SKM-1 treated with dmso at 0.1 percent for 144 hours (cell line): Measurements from ENCODE around the gene HM13.
"Not testable (repeated sequence)": the region's sequence is repeated elsewhere in the genome, so short reads cannot be mapped to it uniquely, and the experiment has no call there.

Experiments
- DNase-seq: peaks from one replicate; lab custom pipeline; 2025; ENCODE audit not compliant: unreplicated experiment; lab: John Stamatoyannopoulos, UW

HM13 gene

DNA sequence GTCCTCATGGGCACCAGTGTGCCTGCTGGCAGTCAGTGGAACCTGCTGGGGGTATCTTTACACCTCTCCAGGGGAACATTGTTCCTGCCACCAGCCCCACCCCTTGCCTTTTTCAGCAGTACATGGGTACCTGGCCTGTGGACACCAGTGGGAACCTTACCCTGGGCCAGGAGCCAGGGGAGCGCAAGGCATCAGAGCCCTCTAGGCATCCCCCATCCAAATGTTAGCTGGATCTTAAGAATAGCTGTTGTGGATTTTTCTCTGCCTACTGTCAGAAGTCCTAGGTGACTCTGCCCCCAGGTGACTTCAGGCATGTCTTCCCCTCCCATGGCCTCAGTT, 52.0 kb downstream of the HM13 start:
- DNase-seq = no peak

DNA sequence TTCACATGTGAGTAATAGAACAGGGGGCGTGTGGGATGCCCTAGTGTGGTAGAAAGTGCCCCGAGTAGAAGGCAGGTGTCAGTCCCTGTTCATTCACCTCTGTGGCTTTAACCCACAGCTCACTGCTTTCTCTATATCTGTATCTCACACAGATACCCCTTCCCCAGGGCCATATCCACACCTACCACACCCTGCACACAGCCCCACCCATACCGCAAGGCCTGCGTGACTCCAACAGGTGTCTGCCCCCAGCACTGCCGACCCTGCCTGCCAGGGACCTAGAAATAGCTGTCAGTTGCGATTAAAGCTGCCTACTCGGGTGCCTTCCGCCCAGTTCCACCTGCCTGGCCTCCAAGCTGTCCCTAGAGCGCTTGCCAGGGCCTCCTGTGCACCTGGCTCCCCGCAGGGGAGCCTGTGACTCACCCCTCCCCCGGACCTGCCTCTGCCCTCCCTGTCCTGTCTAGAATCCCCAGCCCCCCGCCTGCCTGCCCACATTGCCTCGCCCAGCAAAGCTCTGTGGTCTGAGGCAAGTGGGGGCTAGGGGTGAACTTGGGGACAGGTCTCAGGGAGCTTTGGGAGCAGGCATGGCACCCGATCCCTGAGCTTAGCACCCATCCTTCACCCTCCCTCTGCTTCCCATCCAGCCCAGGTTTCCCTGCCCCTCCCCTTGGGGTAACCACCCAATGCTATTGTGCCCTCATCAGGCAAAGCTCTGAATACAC, 52.6 kb downstream of the HM13 start:
- no peak for DNase-seq

DNA sequence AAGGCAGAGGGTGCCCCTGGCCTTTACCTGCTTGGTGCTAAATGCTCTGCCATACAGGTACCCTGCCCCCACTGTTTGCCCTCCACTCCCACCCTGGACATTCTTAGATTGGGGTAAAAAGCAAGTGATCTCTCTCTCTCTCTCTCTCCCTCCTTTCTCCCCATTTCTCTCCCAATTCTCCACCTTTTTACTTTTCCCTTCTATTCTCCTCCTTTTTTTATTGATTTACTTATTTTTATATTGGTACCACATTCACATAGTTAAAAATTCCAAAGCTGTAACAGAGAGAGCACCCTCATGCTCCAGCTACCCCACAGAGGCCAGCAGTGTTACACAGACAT, 53.1 kb downstream of the HM13 start:
- DNase-seq = no peak

DNA sequence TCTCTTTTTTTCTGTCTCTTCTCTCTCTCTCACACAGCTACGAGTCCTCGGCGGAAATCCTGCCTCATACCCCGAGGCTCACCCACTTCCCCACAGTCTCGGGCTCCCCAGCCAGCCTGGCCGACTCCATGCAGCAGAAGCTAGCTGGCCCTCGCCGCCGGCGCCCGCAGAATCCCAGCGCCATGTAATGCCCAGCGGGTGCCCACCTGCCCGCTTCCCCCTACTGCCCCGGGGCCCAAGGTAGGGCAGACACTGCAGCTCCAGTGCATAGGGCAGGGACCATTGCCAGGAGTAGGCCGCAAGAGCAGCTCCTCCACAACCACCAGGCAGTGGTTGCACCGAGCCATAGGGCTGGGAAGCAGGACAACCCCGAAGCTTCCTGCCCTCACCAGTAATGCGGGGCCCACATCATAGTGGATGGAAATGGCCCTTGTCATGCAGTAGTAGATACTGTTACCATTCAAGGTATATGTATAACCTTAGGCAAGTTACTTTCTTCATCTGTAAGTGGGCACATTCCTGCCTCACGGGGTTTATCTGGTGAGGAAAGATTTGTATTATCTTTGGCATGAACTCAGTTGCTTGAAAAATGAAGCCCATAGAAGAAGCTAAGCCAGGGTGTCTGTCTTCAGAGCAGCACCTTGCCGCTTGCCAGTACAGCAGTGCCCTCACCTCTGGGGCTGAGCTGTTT, 53.9 kb downstream of the HM13 start:
- no peak for DNase-seq

DNA sequence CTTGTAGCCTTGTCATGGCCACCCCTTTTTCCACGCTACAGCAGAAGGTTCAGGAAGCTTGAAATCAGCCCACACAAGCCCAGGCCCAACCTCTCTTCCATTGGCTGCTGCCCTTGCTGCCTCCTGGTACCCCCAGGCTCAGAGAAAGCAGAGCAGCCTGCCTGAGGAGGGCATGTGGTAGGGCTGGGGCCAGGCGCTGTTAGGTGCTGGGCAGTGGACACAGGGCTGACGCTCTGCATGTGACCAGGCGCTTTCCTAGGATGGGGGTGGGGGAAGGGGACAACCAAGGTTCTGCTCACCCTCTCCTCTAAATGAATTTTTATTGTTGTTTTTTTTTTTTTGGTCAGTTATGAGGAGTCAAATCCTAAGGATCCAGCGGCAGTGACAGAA, 54.5 kb downstream of the HM13 start:
- no peak for DNase-seq

DNA sequence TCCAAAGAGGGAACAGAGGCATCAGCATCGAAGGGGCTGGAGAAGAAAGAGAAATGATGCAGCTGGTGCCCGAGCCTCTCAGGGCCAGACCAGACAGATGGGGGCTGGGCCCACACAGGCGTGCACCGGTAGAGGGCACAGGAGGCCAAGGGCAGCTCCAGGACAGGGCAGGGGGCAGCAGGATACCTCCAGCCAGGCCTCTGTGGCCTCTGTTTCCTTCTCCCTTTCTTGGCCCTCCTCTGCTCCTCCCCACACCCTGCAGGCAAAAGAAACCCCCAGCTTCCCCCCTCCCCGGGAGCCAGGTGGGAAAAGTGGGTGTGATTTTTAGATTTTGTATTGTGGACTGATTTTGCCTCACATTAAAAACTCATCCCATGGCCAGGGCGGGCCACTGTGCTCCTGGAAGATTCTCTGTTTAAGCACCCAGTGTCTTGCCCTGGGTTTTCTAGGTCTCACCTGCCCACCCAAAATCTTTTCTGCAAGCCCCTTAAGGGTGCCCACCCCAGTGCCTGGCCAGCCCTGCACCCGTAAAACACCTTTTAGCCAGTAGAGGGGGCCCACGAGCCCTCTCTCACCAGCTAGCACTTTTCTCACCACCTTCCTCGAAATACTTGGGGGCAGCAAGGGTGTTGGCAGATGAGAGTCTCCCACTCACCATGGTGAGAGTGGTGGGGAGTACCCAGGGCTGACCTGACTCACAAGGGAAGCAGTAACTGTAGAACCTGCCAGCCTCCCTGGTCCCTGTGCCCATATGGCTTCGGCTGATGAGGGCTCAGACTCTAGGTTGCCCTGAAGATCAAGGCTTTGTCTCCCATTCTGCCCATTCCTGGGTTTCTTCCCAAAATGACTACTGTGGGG, 55.1 kb downstream of the HM13 start:
- DNase-seq = no peak

DNA sequence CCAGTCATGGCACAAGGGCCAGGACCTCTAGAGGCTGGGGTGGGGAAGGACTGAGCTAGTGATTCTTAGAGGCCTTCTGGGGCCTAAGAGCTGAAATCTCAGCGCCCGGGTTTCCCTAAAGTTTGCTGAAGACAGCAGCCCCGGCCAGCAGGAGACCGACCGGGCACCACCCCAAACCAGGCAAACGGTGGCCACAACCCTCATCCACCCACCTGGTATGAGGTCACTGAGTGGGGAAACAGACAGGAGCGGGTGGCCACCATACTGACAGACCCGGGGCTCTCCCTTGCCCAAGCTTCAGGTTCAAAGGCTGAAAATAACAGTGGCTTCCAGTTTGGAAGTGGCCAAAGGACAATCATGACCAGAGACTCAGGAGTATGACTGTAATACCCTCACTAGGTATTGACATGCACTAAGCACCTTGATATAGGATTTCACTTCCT, 55.8 kb downstream of the HM13 start:
- no peak for DNase-seq

DNA sequence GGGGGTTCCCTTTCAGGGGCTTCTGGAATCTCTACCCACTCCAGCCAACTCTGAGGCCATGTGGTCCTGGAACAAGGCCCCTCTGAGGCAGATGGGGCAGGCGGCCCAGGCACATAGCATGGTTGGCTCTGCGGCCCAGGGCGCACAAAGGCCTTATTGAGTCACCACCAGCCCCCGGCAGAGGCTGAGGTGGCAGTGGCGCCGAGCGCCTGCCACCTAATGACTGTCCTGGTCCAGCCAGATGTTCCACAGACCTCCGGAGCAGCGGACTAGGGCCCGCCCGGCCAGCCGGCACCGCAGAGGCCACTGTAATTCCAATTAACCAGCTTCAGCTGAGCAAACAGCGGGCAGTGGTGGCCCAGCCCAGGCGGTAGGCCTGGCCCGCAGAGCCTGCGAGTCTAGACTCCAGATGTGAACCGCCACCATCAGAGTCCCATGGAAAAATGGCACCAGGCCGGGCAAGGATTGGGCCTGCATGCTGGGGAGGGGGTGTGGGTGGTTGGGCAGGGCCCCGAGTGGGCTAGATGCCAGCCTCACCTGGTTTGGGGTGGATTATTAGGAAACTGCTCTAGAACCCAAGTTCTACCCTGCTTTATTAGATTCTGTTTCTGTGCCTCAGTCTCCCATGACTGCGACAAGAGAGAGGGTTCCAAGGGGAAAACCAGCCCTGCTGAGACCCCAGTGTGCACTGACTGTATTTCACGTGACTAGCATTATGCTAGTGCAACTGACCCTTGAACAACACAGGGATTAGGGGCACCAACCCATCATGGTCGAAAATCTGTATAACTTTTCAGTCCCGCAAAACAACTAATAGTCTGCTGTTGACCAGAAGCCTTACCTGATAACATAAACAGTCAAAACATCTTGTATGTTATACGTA, 56.7 kb downstream of the HM13 start:
- DNase-seq = no peak

DNA sequence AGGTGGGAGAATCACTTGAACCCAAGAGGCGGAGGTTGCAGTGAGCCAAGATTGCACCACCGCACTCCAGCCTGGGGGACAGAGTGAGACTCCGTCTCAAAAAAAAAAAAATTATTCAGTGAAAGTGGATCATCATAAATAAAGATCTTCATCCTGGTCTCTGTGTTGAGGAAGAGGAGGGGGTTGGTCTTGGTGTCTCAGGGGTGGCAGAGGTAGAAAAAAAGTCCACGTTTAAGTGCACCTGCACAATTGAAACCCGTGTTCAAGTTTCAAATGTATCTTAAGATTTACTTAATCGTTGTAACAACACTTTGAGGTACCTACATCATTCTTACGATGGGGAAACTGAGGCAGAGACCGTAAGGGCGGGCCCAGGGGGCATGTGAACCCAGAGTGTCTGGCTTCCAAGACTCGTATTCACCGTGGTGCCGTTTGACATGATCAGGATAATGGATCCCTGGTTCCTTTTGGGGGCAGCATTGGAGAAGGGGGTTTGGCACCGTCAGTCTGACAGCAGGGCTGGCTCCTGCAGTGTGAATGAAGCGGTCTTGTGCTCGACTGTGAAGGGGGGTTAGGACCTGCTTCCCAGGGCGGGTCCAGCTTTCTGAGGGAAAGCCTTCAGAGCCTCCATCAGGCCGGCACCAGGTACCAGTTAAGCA, 57.9 kb downstream of the HM13 start:
- DNase-seq = no peak

DNA sequence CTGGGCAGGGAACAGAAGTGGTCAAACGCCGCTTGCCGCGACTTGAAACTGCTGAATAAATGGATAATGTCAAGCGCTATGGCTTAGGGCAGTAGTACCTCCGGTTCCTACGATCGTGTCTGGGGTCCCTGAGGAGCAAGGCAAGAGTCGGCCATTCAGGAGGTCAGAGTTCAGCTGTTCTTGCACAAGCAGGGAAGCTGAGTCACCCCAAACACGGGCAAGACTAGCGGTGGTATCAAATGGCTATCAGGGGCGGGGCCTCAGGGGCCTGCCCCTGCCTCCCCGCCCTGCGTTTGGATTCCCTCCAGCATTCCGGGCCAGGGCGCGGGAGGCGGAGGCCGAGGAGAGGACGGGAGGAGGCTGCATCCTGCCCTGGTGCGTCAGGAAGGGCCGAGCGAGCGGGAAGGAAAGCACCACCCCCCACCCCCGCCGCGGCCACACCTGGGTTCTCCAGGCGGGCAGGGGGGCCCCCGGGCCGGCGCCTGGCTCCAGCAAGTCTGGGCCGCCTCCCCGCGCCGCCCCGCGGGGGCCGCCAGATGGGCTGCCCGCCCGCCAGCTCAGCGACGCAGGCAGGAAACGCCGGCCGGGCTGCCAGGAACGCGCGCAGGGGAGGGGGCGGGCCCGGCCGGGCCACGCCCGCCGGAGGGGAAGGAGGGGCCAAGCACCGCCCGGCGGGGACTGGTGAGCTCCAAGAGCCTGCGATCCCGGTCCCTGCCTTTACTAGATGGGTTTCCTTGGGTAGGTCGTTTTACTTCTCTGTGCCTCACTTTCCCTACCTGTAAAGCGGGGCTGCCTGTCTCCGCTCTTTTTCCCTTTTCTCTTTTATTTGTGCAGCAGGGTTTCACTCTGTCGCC, 58.7 kb downstream of the HM13 start:
- peak; percentile 88 for DNase-seq

DNA sequence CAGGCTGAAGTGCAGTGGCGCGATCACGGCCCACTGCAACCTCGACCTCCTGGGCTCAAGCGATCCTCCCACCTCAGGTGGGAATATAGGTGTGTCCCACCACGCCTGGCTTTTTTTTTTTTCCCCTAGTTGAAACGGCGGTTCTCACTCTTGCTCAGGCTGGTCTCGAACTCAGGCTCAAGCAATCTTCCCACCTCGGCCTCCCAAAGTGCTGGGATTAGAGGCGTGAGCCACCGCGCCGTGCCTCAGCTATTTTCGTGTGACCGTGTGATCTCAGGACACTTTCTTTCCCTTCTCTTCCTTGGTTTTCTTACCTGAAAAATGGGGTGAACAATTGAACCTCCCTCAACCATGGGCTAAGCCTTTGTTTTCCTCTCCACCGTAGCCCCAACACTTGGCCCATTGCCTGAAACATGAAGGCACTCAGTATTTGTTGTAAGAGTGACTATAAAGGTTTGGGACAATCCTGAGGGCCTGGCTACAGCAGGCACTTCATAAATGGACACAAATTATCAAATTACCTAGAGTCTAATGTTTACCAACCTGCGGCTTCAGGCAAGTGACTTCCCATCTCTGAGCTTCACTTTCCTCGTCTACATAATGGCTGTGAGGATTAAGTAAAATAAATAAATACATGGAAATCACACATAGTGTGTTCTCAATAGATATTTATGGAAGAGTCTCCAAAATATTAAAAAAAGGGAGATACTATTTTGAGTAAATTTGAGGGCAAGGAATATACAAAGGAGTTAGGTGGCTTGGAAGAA, 59.5 kb downstream of the HM13 start:
- no peak for DNase-seq

DNA sequence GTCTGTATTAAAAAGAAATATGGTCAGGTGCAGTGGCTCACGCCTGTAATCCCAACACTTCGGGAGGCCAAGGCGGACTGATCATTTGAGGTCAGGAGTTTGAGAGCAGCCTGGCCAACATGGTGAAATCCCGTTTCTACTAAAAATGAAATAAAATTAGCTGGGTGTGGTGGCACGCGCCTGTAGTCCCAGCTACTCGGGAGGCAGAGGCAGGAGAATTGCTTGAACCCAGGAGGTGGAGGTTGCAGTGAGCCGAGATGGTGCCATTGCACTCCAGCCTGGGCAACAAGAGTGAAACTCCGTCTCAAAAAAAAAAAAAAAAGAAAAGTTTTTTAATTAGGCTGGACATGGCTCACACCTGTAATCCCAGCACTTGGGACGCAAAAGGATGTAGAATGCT, 60.7 kb downstream of the HM13 start:
- not testable (repeated sequence) for DNase-seq

DNA sequence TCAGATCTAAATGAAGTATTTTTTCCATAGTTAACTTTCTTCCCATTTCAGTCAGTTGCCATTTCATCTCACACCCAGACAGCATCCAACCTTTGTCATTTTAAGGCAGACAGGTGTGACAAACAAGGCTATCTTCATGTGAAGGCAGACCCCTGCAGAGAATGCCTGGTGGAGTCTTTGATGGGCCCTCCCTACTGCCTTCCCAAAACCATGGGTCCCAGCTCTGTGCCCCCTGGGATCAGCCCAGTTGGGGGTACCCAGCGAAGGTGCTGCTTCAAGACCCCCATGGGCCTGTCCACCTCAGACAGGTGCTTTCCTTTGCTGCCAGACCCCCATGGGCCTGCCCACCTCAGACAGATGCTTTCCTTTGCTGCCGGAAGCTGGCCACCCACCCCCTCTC, 62.5 kb downstream of the HM13 start:
- no peak for DNase-seq

DNA sequence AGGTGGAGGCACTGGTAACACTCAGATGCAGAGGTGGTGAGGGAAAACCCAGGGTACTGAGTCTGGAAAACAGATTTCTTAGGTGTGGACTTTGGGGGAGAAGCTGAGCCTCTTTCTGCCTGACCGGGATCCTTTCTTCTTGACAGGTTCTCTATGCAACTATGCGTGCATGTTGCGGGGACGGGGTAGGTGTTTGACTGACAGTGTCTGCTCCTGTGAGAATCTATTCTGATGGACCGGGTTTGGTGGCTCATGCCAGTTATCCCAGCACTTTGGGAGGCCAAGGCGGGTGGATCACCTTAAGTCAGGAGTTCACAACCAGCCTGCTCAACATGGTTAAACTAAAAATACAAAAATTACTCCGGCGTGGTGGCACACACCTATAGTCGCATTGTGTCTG, 63.0 kb downstream of the HM13 start:
- DNase-seq = no peak

DNA sequence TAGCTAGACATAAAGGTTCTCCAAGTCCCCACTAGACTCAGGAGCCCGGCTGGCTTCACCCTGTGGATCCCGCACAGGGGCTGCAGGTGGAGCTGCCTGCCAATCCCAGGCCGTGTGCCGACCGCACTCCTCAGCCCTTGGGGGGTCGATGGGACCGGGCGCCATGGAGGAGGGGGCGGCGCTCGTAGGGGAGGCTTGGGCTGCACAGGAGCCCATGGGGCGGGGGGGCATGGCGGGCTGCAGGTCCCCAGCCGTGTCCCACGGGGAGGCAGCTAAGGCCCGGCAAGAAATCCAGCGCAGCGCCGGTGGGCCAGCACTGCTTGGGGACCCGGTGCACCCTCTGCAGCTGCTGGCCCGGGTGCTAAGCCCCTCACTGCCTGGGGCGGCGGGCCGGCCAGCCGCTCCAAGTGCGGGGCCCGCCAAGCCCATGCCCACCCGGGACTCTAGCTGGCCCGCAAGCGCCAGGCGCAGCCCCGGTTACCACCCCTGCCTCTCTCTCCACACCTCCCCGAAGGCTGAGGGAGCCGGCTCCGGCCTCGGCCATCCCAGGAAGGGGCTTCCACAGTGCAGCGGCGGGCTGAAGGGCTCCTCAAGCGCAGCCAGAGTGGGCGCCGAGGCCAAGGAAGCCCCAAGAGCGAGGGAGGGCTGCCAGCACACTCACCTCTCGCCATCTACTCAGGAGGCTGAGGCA, 64.4 kb downstream of the HM13 start:
- no peak for DNase-seq

DNA sequence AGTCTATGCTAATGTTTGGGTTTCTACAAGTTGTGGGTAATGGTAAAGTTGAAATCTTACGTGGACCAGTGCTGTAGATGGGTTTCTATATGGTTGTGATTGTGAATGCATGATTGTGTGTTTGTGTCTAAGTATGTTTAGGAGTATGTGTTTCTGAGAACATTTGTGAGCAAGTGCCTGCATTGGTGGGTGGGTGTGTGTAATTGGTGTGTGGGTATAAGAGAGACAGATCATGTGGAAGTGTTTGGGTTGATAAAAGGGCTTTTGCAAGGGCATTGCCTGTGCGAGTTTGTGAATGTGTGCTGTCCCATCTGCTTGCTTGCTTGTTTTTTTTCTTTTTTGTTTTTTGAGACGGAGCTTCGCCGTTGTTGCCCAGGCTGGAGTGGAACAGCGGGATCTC, 65.0 kb downstream of the HM13 start:
- no peak for DNase-seq

DNA sequence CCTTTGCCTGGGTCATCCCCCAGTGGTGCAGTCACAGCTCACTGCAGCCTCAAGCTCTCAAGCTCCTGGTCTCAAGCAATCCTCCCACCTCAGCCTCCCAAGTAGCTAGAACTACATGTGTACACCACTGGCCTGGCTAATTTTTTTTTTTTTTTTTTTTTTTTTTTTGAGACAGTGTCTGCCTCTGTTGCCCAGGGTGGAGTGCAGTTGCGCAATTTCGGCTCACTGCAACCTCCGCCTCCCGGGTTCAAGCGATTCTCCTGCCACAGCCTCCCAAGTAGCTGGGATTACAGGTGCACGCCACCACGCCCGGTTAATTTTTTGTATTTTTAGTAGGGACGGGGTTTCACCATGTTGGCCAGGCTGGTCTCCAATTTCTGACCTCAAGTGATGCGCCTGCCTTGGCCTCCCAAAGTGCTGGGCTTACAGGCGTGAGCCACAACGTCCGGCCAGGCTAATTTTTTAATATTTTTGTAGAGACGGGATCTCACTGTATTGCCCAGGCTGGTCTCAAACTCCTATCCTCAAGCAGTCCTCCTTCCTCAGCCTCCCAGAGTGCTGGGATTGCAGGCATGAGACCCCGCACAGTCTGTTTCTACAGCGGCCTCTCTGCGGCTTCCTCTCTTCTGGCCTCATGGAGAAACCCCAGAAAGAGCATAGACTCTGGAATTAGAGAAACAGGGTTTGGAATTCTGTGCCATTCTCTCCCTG, 65.9 kb downstream of the HM13 start:
- not testable (repeated sequence) for DNase-seq

DNA sequence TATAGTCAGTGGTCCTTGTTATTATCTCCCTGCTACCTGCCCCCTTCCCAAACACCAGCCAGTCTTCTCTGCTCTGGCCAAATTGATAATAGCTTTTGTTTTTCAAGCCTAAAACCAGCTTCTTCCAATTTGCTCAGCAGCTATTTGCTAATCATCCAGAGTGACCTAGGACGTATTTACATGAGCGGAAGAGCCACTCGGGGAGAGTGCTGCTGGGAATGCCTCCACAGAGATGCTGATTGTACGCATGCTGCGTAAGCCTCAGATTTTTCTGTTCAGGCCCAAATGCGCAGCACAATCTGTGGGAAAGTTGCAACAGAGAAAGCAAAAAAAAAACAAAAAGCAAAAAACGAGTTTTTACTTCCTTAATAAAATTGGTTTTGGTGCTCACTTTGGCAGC, 66.5 kb downstream of the HM13 start:
- no peak for DNase-seq
